DMS 273 (cell line): Measurements from ENCODE around the gene RADX.
A peak's percentile ranks its signal among the peaks of the same experiment; 100 is the strongest.

Experiments
- DNase-seq: peaks from one replicate; lab custom pipeline; 2025; ENCODE audit not compliant: unreplicated experiment; lab: John Stamatoyannopoulos, UW

The RADX gene

GRCh38 chrX:106684207-106684606 is 72.4 kb downstream of the RADX start:
- DNase-seq: no peak

GRCh38 chrX:106692425-106693065 is 80.8 kb downstream of the RADX start:
- no peak for DNase-seq

- no peak for DNase-seq
Measured at GRCh38 chrX:106696502-106696901, 84.7 kb downstream of the RADX start.

GRCh38 chrX:106698693-106699092 is 86.9 kb downstream of the RADX start:
- DNase-seq: no peak

GRCh38 chrX:106702636-106703035 is 90.9 kb downstream of the RADX start:
- DNase-seq: no peak

- DNase-seq: no peak
Measured at GRCh38 chrX:106706466-106706865, 94.7 kb downstream of the RADX start.

GRCh38 chrX:106707771-106708454 is 96.1 kb downstream of the RADX start:
- peak; percentile 24 for DNase-seq

GRCh38 chrX:106710771-106711170 is 99.0 kb downstream of the RADX start:
- no peak for DNase-seq

GRCh38 chrX:106711375-106711774 is 99.6 kb downstream of the RADX start:
- DNase-seq: no peak

GRCh38 chrX:106716004-106716403 is 104.2 kb downstream of the RADX start:
- DNase-seq: no peak

GRCh38 chrX:106716463-106716862 is 104.7 kb downstream of the RADX start:
- DNase-seq: no peak

GRCh38 chrX:106718709-106719108 is 106.9 kb downstream of the RADX start:
- no peak for DNase-seq

GRCh38 chrX:106725931-106726330 is 114.2 kb downstream of the RADX start:
- peak; percentile 31 for DNase-seq

- DNase-seq: peak; percentile 92
Measured at GRCh38 chrX:106726485-106727437, 115.0 kb downstream of the RADX start, which contains the start of gene RNF128. RNF128 (plus strand) TSS chrX:106726701; CDS start chrX:106726914, 213 bp downstream.

- peak; percentile 42 for DNase-seq
Measured at GRCh38 chrX:106728337-106728736, 116.6 kb downstream of the RADX start.
